Measurements from ENCODE around the gene MEIOC. TPM values are rescaled to one million over a fixed set of nuclear protein-coding genes. Genes with fewer than 3 reads are reported as not detected.
A peak's percentile ranks its signal among the peaks of the same experiment; 100 is the strongest.

The MEIOC gene
- total RNA-seq, 1 experiment from 2014 or later, result 0.17 TPM

DNA sequence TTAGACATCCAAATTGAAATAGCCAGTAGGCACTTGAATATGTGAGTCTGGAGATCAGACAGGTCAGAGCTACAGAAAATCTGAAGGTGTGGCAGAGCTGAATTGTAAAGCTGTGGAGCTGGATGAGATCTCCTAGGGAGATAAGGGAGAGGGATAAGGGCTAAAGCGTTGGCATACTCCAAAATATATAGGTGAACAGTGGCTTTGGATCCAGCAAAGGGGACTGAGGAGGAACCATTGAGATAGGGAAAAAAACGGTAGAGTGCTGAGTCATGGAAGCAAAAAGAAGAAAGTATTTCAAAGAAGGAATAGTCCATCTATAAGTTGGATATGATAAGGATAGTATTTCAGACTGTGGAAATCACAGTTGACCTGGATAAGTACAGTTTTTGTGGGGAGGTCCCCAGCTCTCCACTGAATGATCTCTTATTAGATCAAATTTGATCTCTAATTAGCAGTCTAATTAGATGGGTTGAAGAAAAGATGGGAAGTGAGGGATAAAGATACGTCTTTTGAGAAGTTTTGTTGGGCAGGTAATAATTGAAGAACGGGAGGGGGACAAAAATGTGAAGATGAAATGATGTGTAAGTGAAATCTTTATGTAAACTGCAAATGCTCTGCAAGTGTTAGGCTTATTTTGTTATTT is 51.6 kb downstream of the MEIOC start:
- no peak for DNase-seq (ENCODE audit: low read depth)

DNA sequence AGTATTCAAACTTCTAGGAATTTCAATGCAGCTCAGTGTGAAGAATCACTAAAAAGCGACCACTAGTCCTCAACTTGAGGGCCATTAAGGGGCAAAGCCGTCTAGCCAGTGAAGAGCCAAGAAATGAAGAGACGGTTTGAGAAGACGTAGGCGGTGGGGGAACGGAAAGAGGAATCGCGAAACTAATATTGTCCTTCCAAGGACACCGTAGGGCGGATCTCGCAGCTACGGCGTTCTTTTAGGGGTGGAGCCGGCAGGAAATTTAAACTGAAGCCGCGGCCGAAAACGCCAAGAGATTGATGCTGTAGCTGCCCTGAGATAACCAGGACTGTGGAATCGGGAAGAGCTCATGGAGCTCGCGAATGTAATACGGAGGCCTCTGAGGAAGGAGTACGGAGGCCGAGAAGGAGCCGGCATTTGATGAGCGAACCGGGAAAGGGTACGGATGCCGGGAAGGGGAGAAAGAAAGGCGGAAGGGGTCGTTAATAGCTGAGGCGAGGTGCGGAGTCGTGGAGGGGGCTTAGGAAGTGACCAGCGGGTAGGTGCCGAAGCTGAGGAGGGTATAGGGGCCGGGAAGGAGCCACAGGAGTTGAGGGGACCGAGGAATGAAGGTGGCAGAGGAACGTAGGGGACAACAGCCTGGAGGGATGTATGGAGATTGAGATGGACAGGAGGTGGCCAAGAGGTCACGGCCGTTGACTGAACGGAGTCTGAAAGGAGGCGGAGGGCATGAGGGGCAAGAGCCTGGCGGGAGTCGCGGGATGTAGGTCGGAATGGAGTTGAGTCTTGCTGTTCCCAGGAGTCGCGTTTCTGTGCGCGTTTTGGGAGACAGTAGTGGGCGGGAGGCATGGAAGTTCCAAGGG is 52.4 kb downstream of the MEIOC start, which contains the start of gene DBF4B:
DBF4B (plus strand) TSS at position 265 of the 863 bp plus-strand sequence; CDS start at position 421, 156 bp downstream.
- DNase-seq (ENCODE audit: low read depth), result peak; percentile 93

DNA sequence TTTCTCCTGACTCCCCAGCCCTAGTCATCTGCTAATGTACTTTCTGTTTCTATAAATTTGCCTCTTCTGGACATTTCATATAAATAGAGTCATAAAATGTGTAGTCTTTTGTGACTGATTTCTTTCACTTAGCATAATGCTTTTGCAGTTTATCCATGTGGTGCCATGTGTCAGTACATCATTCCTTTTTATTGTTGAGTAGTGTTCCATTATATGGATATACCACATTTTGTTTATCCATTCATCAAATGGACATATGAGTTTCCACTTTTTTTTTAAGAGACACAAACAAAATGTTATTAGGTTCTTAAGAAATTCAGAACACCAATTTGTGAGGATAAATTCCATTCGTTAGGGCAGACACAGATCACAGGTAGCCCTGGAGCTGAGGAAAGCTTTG is 63.2 kb downstream of the MEIOC start:
- DNase-seq (ENCODE audit: low read depth), result no peak

DNA sequence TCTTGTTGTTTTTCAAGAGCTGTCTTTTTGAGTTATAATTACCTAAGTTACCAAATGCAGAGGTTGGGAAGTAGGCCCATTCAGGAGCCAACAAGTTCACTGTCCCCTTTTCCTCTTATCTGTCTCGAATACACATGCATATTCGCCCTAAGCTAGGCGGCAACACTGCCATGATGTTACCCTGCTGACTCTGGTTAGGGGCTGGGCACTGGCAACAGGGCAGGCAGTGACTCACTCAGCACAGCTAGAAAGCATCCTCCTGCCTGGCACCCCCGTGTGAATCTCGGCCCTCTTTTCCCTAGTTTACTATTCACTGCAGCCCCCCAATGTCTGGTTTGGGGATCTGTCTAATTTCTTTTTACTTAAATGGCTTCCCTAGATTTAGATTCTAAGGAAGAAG is 66.0 kb downstream of the MEIOC start:
- no peak for DNase-seq (ENCODE audit: low read depth)

Other genes with a start within 250 kb of the MEIOC start
- 15.8 and 21.6 TPM in 2 replicates for gene GPATCH8, start 153.1 kb upstream of the MEIOC start, total RNA-seq (2014; rRNA removed)
- 12.5 and 21.2 TPM in 2 replicates for gene FZD2, start 99.0 kb upstream of the MEIOC start, total RNA-seq (2014; rRNA removed)
- 30.1 and 30.7 TPM in 2 replicates for gene CCDC43, start 33.3 kb downstream of the MEIOC start, total RNA-seq (2014; rRNA removed)
- gene DBF4B, start 52.2 kb downstream of the MEIOC start, total RNA-seq (2014; rRNA removed), result 14.4 and 14.5 TPM in 2 replicates
- 0.26 and 0.40 TPM in 2 replicates for gene ADAM11, start 102.5 kb downstream of the MEIOC start, total RNA-seq (2014; rRNA removed)
- gene GJC1, start 173.8 kb downstream of the MEIOC start, total RNA-seq (2014; rRNA removed), result 23.7 and 24.6 TPM in 2 replicates
- gene HIGD1B, start 191.4 kb downstream of the MEIOC start, total RNA-seq (2014; rRNA removed), result not detected in 2 replicates
- 106 and 107 TPM in 2 replicates for gene EFTUD2, start 243.0 kb downstream of the MEIOC start, total RNA-seq (2014; rRNA removed)